Suppressor macrophage treated with lipopolysaccharide for 1 hour (primary cell): ENCODE data around the gene TMEM126A.
A peak's percentile ranks its signal among the peaks of the same experiment; 100 is the strongest.
"Not testable (repeated sequence)": the region's sequence is repeated elsewhere in the genome, so short reads cannot be mapped to it uniquely, and the experiment has no call there.

Source experiments
- DNase-seq, 3 donors: peaks; one replicate each; pipeline ENCODE4 v3.0.0-alpha.2; 2020 to 2022

TMEM126A gene

GRCh38 chr11:85647604-85648299, at the start of gene TMEM126A:
Gene TMEM126A, plus strand, starts transcription at chr11:85647967. Its CDS starts 2,289 bp downstream, at chr11:85650256.
- peak; percentile 87 to 94 (median 90) for DNase-seq

- no peak for DNase-seq
These were observed 48.7 kb upstream of the TMEM126A start for GRCh38 chr11:85599083-85599482.

DNA sequence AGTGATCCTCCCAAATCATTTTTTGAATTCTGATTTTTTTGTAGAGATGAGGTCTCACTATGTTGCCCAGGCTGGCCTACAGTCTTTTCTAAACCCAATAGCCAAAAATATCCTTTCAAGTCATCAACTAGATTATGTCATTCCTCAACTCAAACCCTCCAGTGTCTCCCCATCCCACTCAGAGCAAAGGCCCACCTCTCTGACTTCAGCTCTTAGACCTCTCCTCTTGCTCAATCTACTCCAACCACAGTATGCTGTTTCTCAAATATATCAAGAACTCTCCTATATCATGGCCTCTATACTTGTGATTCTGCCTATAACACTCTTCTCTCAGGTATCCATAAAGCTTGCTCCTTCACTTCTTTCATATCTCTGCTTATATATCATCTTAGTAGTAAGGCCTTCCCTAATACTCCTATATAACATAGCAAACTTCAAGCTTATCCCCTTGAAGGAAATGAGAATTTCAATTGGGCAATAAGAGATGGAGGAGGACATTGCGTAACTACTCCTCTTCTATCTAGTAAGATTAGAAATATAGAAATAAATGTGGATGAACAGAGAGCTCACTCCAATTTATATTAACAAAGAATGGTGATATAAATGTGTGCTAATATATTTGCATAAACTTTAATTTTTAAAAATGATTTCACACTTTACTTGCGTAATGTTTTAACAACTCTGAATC, 45.1 kb upstream of the TMEM126A start:
- DNase-seq, result peak; percentile 54 to 62 (median 55)

- DNase-seq, result no peak
These were observed 44.5 kb upstream of the TMEM126A start for GRCh38 chr11:85603220-85603619.

DNA sequence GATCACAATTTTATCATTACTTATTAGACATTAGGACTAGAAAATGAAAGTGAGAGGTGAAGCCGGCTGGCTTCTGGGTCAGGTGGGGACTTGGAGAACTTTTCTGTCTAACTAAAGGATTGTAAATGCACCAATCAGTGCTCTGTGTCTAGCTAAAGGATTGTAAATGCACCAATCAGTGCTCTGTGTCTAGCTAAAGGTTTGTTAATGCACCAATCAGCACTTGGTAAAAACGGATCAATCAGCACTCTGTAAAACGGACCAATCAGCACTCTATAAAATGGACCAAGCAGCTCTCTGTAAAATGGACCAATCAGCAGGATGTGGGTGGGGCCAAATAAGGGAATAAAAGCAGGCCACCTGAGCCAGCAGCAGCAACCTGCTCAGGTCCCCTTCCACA, 41.5 kb upstream of the TMEM126A start:
- not testable (repeated sequence) for DNase-seq

GRCh38 chr11:85608621-85609020, 39.1 kb upstream of the TMEM126A start:
- not testable (repeated sequence) for DNase-seq

DNA sequence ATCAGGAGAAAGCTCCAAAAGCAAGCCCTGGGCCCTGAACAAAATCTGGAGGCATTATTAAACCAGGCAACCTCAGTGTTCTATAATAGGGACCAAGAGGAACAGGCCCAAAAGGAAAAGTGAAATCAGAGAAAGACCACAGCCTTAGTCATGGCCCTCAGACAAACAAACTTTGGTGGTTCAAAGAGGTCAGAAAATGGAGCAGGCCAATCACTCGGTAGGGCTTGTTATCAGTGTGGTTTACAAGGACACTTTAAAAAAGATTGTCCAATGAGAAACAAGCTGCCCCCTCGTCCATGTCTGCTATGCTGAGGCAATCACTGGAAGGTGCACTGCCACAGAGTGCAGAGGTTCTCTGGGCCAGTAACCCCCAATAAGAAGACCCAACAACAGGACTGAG, 38.5 kb upstream of the TMEM126A start:
- peak in 2 of 3 donors; percentile 9 to 26 for DNase-seq

DNA sequence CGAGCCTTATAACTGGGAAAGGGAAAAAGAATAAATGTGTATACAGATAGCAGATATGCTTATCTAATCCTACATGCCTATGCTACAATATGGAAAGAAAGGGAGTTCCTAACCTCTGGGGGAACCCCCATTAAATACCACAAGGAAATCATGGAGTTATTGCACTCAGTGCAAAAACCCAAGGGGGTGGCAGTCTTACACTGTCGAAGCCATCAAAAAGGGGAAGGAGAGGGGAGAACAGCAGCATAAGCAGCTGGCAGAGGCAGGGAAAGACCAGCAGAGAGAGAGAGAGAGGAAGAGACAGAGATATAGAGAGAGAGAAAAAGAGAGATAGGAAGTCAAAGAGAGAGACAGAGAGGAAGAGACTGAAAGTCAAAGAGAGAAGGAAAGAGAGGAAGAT, 36.1 kb upstream of the TMEM126A start:
- peak; percentile 75 to 83 (median 78) for DNase-seq

GRCh38 chr11:85619499-85619898, 28.3 kb upstream of the TMEM126A start:
- DNase-seq, result no peak

- DNase-seq, result no peak
These were observed 27.5 kb upstream of the TMEM126A start for GRCh38 chr11:85620256-85620655.

- no peak for DNase-seq
These were observed 21.3 kb upstream of the TMEM126A start for GRCh38 chr11:85626496-85626895.

DNA sequence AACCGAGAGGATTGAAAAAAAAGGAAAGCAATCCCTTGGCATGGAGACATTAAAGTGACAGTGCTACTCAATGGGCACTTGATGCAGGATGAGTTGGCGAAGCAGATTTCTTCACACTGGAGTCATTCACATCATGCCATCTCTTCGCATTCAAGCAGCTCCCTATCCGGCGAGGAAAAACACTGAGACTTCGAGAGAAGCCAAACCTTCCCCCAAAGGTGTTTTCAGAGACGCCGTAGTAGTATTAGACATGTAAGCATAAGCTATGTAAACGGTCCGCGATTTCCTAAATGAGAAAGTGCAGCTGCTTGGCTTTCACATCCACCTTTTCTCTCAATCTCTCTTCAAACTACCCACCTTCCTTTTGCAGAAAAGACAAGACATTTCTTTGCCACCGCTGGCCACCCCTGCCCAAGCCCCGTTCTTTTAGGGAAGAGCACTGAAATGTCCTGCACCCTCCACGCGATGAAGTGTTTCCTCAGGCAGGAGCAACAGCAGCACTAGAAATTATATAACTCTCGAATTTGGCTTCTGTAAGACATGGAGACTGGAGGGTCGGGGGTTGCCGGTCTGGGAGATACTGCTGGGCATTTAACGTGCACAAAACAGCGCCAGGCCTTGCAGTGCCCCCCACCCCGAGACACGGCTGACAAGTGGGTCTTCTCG, 20.3 kb upstream of the TMEM126A start, which contains the start of gene DLG2:
DLG2 (minus strand) TSS at position 13 of the 666 bp plus-strand sequence.
- peak; percentile 35 to 47 (median 45) for DNase-seq

DNA sequence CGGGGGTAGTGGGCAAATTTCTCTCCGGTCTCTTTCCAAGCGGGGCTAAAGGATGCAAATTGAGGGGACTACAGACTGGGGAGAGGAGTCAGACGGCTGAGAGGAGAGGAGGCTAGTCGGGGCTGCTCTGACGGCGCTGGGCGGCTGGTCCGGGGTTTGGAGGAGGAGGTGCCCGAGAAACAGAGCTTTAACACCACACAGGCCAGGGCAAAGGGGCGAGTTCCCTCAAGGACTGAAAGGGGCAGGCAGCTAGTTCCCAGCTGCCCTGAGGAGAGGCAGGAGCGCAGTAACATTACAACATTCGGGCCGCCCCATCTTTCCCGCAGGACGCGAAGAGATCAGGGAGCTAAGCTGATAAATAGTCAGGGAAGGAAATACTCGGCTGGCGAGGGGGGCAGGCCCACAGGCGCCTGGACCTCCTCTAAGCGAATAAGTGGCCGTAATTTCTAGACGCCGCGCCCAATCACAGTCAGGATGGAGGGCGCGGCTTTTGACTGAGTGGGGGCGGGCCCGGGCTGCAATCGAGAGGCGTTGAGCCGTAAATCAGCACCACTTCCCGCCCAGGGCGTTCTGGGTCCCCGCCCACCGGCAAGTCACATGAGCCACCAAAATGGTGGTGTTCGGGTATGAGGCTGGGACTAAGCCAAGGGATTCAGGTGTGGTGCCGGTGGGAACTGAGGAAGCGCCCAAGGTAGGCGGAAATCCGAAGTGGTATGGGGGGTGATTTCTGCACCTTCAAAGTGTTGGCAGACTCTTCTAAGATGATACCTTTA, 19.6 kb upstream of the TMEM126A start, which contains the start of gene TMEM126B:
TMEM126B (plus strand) TSS at position 596 of the 773 bp plus-strand sequence; CDS start at position 611, 15 bp downstream.
- peak; percentile 99 for DNase-seq

DNA sequence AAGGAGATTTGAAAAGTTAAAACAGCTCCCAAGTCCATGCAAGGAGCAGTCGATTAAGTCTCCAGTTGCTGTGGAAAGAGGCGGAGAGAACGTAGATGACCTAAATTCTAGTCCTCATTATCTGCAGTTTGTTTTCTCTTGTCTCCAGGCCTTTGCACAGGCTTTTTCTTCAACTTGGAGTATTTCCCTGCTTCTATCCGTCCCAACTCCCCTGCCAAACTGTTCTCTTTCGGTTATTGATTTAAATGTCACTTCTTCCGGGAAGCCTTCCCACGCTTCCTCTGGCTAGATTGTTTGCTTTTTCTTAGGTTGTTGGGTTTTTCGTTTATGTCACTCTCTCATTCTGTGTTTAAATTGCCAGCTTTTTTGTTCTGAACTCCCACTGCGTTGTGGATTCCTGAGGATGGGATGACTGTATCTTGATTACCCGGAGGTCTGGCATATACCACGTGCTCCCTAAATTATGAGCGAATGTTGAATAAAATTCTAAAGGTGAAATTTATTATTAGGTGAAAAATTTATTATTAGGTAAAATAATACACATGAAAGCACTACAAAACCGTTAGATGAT, 18.9 kb upstream of the TMEM126A start:
- DNase-seq, result peak; percentile 52 to 77 (median 57)

GRCh38 chr11:85634747-85635146, 13.0 kb upstream of the TMEM126A start:
- DNase-seq, result no peak

- peak; percentile 69 to 90 (median 78) for DNase-seq
These were observed 4.6 kb upstream of the TMEM126A start for GRCh38 chr11:85643191-85643614.

DNA sequence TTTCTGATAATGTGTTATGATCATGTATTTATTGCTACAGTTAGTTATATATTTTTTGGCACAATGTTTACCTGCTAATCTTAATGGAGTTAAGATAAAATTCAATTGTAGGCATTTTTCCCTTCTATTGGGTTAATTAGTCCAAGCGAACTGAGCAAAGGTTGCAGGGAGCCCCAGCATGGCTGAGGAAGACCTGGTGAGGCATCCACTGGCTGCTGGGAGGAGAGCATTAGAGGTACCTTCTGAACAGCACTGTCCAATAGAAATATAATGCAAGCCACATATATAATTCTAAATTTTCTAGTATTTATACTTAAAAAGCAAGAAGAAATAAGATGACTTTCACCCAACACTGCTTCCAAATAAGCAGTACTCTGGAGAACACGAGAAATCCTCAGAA, 689 bp upstream of the TMEM126A start:
- DNase-seq, result no peak

DNA sequence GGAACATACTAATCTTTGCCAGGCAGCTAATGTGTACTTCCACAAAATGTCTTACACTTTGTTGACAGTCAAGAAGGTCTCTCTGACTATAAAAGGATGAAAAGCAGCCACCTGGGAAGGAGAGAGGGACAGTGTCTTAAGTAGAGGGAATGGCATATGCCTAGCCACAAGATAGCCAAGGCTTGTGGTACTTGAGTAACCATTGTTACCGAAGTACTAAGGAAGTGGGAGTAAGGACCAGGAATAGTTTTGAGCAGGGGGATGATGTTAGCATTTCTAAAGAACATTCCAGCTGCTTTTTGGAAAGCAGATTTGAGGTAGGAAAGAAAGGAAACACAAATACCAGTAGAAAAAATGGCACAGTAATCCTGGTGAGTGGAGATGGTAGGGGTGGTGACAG, 3.4 kb downstream of the TMEM126A start:
- no peak for DNase-seq

DNA sequence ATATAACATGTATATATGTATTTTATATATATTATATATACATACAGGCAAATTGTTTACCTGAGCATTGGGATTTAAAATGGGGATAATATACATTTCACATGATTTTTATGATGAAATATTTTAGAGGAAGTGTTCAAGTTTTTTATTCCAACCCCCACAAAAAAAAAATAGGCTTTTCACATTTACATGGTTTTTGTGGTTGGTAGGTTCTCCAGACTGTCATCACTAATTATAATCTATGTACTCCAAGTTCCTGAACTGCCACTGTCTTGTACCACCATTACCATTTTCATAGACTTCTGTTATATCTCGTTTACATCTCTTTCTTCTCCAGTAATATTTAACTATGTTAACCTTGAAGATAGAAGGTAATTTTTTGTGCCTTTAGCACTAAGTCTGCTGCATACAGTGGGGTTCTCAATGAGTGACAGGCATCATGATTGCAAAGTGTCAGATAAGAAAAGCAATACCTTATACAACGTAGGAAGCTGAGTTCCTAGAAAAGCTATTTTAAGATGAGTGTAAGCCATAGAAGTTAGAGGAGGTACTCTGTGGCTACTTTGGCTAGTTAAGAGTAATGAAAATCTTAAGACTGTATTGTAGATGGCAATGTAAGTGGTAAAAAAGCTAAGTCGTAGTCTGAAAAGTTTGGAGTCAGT, 5.2 kb downstream of the TMEM126A start:
- DNase-seq, result peak in 2 of 3 donors; percentile 18 to 29

DNA sequence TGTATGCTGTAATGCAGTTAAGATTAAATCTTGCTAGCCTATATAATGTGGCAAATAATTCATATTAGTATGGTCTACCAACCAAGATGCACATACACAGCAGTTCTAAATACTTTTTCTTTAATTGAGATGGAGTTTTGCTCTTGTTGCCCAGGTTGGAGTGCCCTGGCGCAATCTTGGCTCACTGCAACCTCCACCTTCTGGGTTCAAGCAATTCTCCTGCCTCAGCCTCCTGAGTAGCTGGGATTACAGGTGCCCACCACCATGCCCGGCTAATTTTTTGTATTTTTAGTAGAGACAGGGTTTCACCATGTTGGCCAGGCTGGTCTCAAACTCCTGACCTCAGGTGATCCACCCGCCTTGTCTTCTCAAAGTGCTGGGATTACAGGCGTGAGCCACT, 6.6 kb downstream of the TMEM126A start:
- not testable (repeated sequence) for DNase-seq

DNA sequence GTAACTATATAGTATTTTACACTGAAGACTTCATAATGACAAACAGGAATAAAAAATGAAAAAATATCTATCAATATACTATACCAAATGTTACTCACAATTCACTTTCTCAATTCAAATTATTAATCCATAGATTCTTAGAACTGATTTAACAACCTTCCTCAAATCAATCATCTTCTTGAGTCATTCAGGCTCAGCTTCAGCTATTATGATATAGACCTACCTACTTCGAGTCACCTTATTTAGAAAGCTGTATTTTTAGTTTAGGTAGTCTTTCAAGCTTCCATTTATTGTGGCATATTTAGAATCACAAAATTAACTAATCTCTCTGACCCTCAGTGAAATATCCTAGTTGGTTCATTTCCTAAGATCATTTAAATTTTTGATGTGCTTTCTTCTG, 9.0 kb downstream of the TMEM126A start:
- DNase-seq, result no peak

DNA sequence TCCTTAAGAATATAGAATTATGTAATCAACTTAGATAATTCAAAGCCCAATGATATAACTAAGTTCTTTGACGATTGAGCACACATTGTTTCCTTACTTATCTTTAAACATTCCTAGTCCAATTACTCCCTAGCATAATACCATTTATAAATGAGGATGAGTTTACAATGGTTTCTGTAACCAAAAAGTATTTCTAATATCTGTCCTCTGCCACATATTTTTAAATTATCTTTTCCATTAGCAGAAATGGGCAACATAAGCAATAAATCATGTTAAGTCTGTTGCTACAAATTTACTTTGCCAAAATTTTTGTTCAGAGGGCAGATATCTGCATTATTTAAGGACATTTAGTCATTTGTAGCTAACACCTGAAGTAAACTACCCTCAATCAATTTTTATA, 10.4 kb downstream of the TMEM126A start:
- no peak for DNase-seq
